ENCODE results near the gene PSAT1.

The PSAT1 gene

GRCh38 chr9:78324068-78324650, 27.2 kb downstream of the PSAT1 start:
- Histone ChIP-seq H3K36me3 (ENCODE audit: control insufficient read depth in 4 of 4, insufficient read depth in 4 of 4, low read length in 3 of 4) (peaks cover 0 to 32% (median 8%) of the 10 kb centered on the region in 4 experiments), H3K27ac (ENCODE audit: insufficient read depth in 1 of 2, low read depth in 1 of 2, low read length in 2 of 2, poor library complexity in 1 of 2, severe bottlenecking in 2 of 2) (no peak overlapping the region), H3K9me3 (ENCODE audit: control extremely low read depth in 1 of 5, control insufficient read depth in 4 of 5, insufficient read depth in 2 of 5, low read depth in 1 of 5, low read length in 4 of 5) (no peaks in the 10 kb centered on the region), H3K4me3 (ENCODE audit: control insufficient read depth in 1 of 7, extremely low read depth in 1 of 7, insufficient read depth in 4 of 7, low read depth in 2 of 7, low read length in 6 of 7) (no peak overlapping the region), H3K4me1 (ENCODE audit: control extremely low read depth in 1 of 4, control insufficient read depth in 4 of 4, insufficient read depth in 4 of 4, low read length in 3 of 4) (peaks cover 0 to 13% (median 10%) of the 10 kb centered on the region in 4 experiments), H3K27me3 (replicated peaks in 2 of 5; ENCODE audit: control insufficient read depth in 4 of 5, insufficient read depth in 5 of 5, low read length in 4 of 5) (no peaks in the 10 kb centered on the region)
- ChIA-PET CTCF (interaction anchor here (1.5 kb wide), 1 partner anchor 45 kb away, joined by 5 read pairs; no protein-coding TSS in a partner anchor), POLR2A (no interaction called here)
- DNase-seq: no peak
- WGBS (ENCODE audit: insufficient coverage): 60% methylated on average over 8 of the region's 10 CpGs

GRCh38 chr9:78324682-78325081, 27.8 kb downstream of the PSAT1 start:
- peaks cover 0 to 13% (median 10%) of the 10 kb centered on the region in 4 experiments for H3K4me1 ChIP-seq (ENCODE audit: control extremely low read depth in 1 of 4, control insufficient read depth in 4 of 4, insufficient read depth in 4 of 4, low read length in 3 of 4)
- H3K36me3 ChIP-seq (ENCODE audit: control insufficient read depth in 4 of 4, insufficient read depth in 4 of 4, low read length in 3 of 4): peaks cover 0 to 30% (median 6%) of the 10 kb centered on the region in 4 experiments
- ChIA-PET CTCF (interaction anchor here (1.5 kb wide), 1 partner anchor 44 kb away, joined by 5 read pairs; no protein-coding TSS in a partner anchor), POLR2A (no interaction called here)
- H3K4me3 ChIP-seq (ENCODE audit: control insufficient read depth in 1 of 7, extremely low read depth in 1 of 7, insufficient read depth in 4 of 7, low read depth in 2 of 7, low read length in 6 of 7): no peak overlapping the region
- WGBS (ENCODE audit: insufficient coverage): 96% methylated on average over 8 of the region's 8 CpGs
- no peak overlapping the region for H3K27ac ChIP-seq (ENCODE audit: insufficient read depth in 1 of 2, low read depth in 1 of 2, low read length in 2 of 2, poor library complexity in 1 of 2, severe bottlenecking in 2 of 2)
- no peak for DNase-seq
- no peaks in the 10 kb centered on the region for H3K27me3 ChIP-seq (replicated peaks in 2 of 5; ENCODE audit: control insufficient read depth in 4 of 5, insufficient read depth in 5 of 5, low read length in 4 of 5)
- no peaks in the 10 kb centered on the region for H3K9me3 ChIP-seq (ENCODE audit: control extremely low read depth in 1 of 5, control insufficient read depth in 4 of 5, insufficient read depth in 2 of 5, low read depth in 1 of 5, low read length in 4 of 5)

GRCh38 chr9:78325343-78325742, 28.4 kb downstream of the PSAT1 start:
- no peak overlapping the region for H3K4me3 ChIP-seq (ENCODE audit: control insufficient read depth in 1 of 7, extremely low read depth in 1 of 7, insufficient read depth in 4 of 7, low read depth in 2 of 7, low read length in 6 of 7)
- H3K4me1 ChIP-seq (ENCODE audit: control extremely low read depth in 1 of 4, control insufficient read depth in 4 of 4, insufficient read depth in 4 of 4, low read length in 3 of 4): peaks cover 0 to 13% (median 10%) of the 10 kb centered on the region in 4 experiments
- H3K36me3 ChIP-seq (ENCODE audit: control insufficient read depth in 4 of 4, insufficient read depth in 4 of 4, low read length in 3 of 4): peaks cover 0 to 30% (median 3%) of the 10 kb centered on the region in 4 experiments
- H3K27ac ChIP-seq (ENCODE audit: insufficient read depth in 1 of 2, low read depth in 1 of 2, low read length in 2 of 2, poor library complexity in 1 of 2, severe bottlenecking in 2 of 2): no peak overlapping the region
- H3K27me3 ChIP-seq (replicated peaks in 2 of 5; ENCODE audit: control insufficient read depth in 4 of 5, insufficient read depth in 5 of 5, low read length in 4 of 5): no peaks in the 10 kb centered on the region
- ChIA-PET POLR2A (no interaction called here), CTCF (no interaction called here)
- no peaks in the 10 kb centered on the region for H3K9me3 ChIP-seq (ENCODE audit: control extremely low read depth in 1 of 5, control insufficient read depth in 4 of 5, insufficient read depth in 2 of 5, low read depth in 1 of 5, low read length in 4 of 5)
- peak; percentile 12 to 73 (median 59) for DNase-seq
- 39% methylated on average over 4 of the region's 6 CpGs for WGBS (ENCODE audit: insufficient coverage)

- ChIA-PET CTCF (no interaction called here), POLR2A (no interaction called here)
- Histone ChIP-seq H3K4me1 (ENCODE audit: control extremely low read depth in 1 of 4, control insufficient read depth in 4 of 4, insufficient read depth in 4 of 4, low read length in 3 of 4) (peaks cover 0 to 13% (median 10%) of the 10 kb centered on the region in 4 experiments), H3K27me3 (replicated peaks in 2 of 5; ENCODE audit: control insufficient read depth in 4 of 5, insufficient read depth in 5 of 5, low read length in 4 of 5) (no peaks in the 10 kb centered on the region), H3K27ac (ENCODE audit: insufficient read depth in 1 of 2, low read depth in 1 of 2, low read length in 2 of 2, poor library complexity in 1 of 2, severe bottlenecking in 2 of 2) (no peak overlapping the region), H3K36me3 (ENCODE audit: control insufficient read depth in 4 of 4, insufficient read depth in 4 of 4, low read length in 3 of 4) (peaks cover 0 to 27% (median 3%) of the 10 kb centered on the region in 4 experiments), H3K9me3 (ENCODE audit: control extremely low read depth in 1 of 5, control insufficient read depth in 4 of 5, insufficient read depth in 2 of 5, low read depth in 1 of 5, low read length in 4 of 5) (no peaks in the 10 kb centered on the region), H3K4me3 (ENCODE audit: control insufficient read depth in 1 of 7, extremely low read depth in 1 of 7, insufficient read depth in 4 of 7, low read depth in 2 of 7, low read length in 6 of 7) (no peak overlapping the region)
- WGBS (ENCODE audit: insufficient coverage): 88% methylated on average over 4 of the region's 5 CpGs
- DNase-seq: no peak
Measured at GRCh38 chr9:78325846-78326360, 29.0 kb downstream of the PSAT1 start.

- no peaks in the 10 kb centered on the region for H3K27me3 ChIP-seq (replicated peaks in 2 of 5; ENCODE audit: control insufficient read depth in 4 of 5, insufficient read depth in 5 of 5, low read length in 4 of 5)
- POLR2A ChIA-PET: no interaction called here
- H3K4me1 ChIP-seq (ENCODE audit: control extremely low read depth in 1 of 4, control insufficient read depth in 4 of 4, insufficient read depth in 4 of 4, low read length in 3 of 4): peaks cover 0 to 13% (median 10%) of the 10 kb centered on the region in 4 experiments
- peaks cover 0 to 21% (median 1%) of the 10 kb centered on the region in 4 experiments for H3K36me3 ChIP-seq (ENCODE audit: control insufficient read depth in 4 of 4, insufficient read depth in 4 of 4, low read length in 3 of 4)
- WGBS (ENCODE audit: insufficient coverage): no CpG with 5 or more reads among the region's 2 CpGs
- CTCF ChIA-PET: no interaction called here
- H3K4me3 ChIP-seq (ENCODE audit: control insufficient read depth in 1 of 7, extremely low read depth in 1 of 7, insufficient read depth in 4 of 7, low read depth in 2 of 7, low read length in 6 of 7): no peak overlapping the region
- DNase-seq: peak in 1 of 3 donors; percentile 6
- H3K9me3 ChIP-seq (ENCODE audit: control extremely low read depth in 1 of 5, control insufficient read depth in 4 of 5, insufficient read depth in 2 of 5, low read depth in 1 of 5, low read length in 4 of 5): no peaks in the 10 kb centered on the region
- H3K27ac ChIP-seq (ENCODE audit: insufficient read depth in 1 of 2, low read depth in 1 of 2, low read length in 2 of 2, poor library complexity in 1 of 2, severe bottlenecking in 2 of 2): no peak overlapping the region
Measured at GRCh38 chr9:78326564-78326963, 29.6 kb downstream of the PSAT1 start.

- H3K4me1 ChIP-seq (ENCODE audit: control extremely low read depth in 1 of 4, control insufficient read depth in 4 of 4, insufficient read depth in 4 of 4, low read length in 3 of 4): no peaks in the 10 kb centered on the region
- no peak overlapping the region for H3K27ac ChIP-seq (ENCODE audit: insufficient read depth in 1 of 2, low read depth in 1 of 2, low read length in 2 of 2, poor library complexity in 1 of 2, severe bottlenecking in 2 of 2)
- no peaks in the 10 kb centered on the region for H3K9me3 ChIP-seq (ENCODE audit: control extremely low read depth in 1 of 5, control insufficient read depth in 4 of 5, insufficient read depth in 2 of 5, low read depth in 1 of 5, low read length in 4 of 5)
- H3K4me3 ChIP-seq (ENCODE audit: control insufficient read depth in 1 of 7, extremely low read depth in 1 of 7, insufficient read depth in 4 of 7, low read depth in 2 of 7, low read length in 6 of 7): no peak overlapping the region
- peaks cover 0 to 12% (median 1%) of the 10 kb centered on the region in 4 experiments for H3K36me3 ChIP-seq (ENCODE audit: control insufficient read depth in 4 of 4, insufficient read depth in 4 of 4, low read length in 3 of 4)
- H3K27me3 ChIP-seq (replicated peaks in 2 of 5; ENCODE audit: control insufficient read depth in 4 of 5, insufficient read depth in 5 of 5, low read length in 4 of 5): no peaks in the 10 kb centered on the region
- ChIA-PET POLR2A (no interaction called here), CTCF (interaction anchor here (0.8 kb wide), 1 partner anchor 36 kb away, joined by 3 read pairs; no protein-coding TSS in a partner anchor)
- 94% methylated on average over 3 of the region's 3 CpGs for WGBS (ENCODE audit: insufficient coverage)
- DNase-seq: no peak
Measured at GRCh38 chr9:78332381-78332780, 35.5 kb downstream of the PSAT1 start.

GRCh38 chr9:78348848-78349247, 51.9 kb downstream of the PSAT1 start:
- ChIA-PET POLR2A (interaction anchor here (0.7 kb wide), 1 partner anchor 795 kb away, joined by 4 read pairs; no protein-coding TSS in a partner anchor), CTCF (no interaction called here)
- no peaks in the 10 kb centered on the region for H3K4me1 ChIP-seq (ENCODE audit: control extremely low read depth in 1 of 4, control insufficient read depth in 4 of 4, insufficient read depth in 4 of 4, low read length in 3 of 4)
- H3K4me3 ChIP-seq (ENCODE audit: control insufficient read depth in 1 of 7, extremely low read depth in 1 of 7, insufficient read depth in 4 of 7, low read depth in 2 of 7, low read length in 6 of 7): no peak overlapping the region
- H3K27ac ChIP-seq (ENCODE audit: insufficient read depth in 1 of 2, low read depth in 1 of 2, low read length in 2 of 2, poor library complexity in 1 of 2, severe bottlenecking in 2 of 2): no peak overlapping the region
- peaks cover 0 to 3% (median 0%) of the 10 kb centered on the region in 5 experiments for H3K9me3 ChIP-seq (ENCODE audit: control extremely low read depth in 1 of 5, control insufficient read depth in 4 of 5, insufficient read depth in 2 of 5, low read depth in 1 of 5, low read length in 4 of 5)
- WGBS (ENCODE audit: insufficient coverage): 100% methylated on average over 1 of the region's 1 CpG
- no peak for DNase-seq
- no peaks in the 10 kb centered on the region for H3K27me3 ChIP-seq (replicated peaks in 2 of 5; ENCODE audit: control insufficient read depth in 4 of 5, insufficient read depth in 5 of 5, low read length in 4 of 5)
- H3K36me3 ChIP-seq (ENCODE audit: control insufficient read depth in 4 of 4, insufficient read depth in 4 of 4, low read length in 3 of 4): no peaks in the 10 kb centered on the region
